Ectodermal cell (in vitro differentiated cells): Measurements from ENCODE around the gene RNF182.
"Not testable (repeated sequence)": the region's sequence is repeated elsewhere in the genome, so short reads cannot be mapped to it uniquely, and the experiment has no call there.

Experiments used
- H3K27ac ChIP-seq: 2 replicates; pipeline ENCODE4 v1.7.0; 2013; ENCODE audit warnings: mild to moderate bottlenecking, low read depth, low read length; ENCODE audit not compliant: insufficient read depth, poor library complexity, severe bottlenecking
- H3K27me3 ChIP-seq: 2 replicates; pipeline ENCODE4 v1.7.0; 2013; ENCODE audit warnings: mild to moderate bottlenecking, low read length; ENCODE audit not compliant: insufficient read depth, control insufficient read depth, poor library complexity, severe bottlenecking
- H3K36me3 ChIP-seq: one replicate; pipeline ENCODE4 v1.7.0; 2013; ENCODE audit warnings: low read length; ENCODE audit not compliant: control insufficient read depth, insufficient read depth
- H3K4me1 ChIP-seq: one replicate; pipeline ENCODE4 v1.7.0; 2013; ENCODE audit warnings: low read length; ENCODE audit not compliant: control insufficient read depth, insufficient read depth
- H3K4me3 ChIP-seq: 2 replicates; pipeline ENCODE4 v1.7.0; 2013; ENCODE audit warnings: low read depth, low read length, control low read depth; ENCODE audit not compliant: insufficient read depth
- H3K9me3 ChIP-seq: 2 replicates; pipeline ENCODE4 v1.7.0; 2013; ENCODE audit warnings: mild to moderate bottlenecking, low read length, moderate library complexity; ENCODE audit not compliant: control insufficient read depth
- WGBS, 2 experiments: methylation state at CpG; one replicate each; pipeline ENCODE4 v1.1.7; 2013; ENCODE audit warnings: missing lambda C conversion rate in 2 of 2; 5-methylcytosine and 5-hydroxymethylcytosine counted together

The RNF182 gene

DNA sequence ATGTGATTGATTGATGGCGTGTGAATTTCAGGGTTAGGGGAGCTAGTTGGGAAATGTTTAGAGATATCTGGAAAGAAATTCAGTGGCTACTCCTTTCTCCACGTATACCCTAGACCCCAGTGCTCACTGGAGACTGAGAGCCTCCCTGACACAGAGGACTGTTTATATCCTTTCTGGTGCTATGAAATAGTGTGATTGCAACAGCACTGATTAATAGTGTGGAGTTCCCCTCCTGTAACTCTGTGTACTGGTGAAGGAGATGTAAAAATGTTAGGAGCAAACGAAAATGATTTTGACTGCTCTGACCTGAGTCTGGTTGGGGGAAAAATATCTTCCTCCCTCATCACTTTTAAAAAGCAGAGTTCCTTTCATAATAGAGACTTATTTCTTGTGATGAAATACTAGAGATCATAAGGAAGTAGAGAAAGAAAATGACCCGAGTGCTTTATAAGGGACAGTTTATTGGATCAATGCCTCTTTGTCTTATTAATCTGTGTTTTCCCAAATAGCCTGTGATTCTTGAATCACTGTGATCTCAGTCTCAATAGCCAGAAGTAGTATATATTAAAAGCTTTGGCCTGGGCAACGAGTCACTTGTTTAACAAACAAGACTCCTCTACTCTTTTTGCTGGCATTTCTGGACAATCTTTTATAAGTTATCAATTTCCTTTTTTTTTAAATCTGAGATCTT, 92.3 kb downstream of the RNF182 start:
- Histone ChIP-seq H3K4me3 (no peak overlapping the region), H3K27me3 (no peaks in the 10 kb centered on the region), H3K36me3 (no peaks in the 10 kb centered on the region), H3K9me3 (no peaks in the 10 kb centered on the region), H3K4me1 (peaks cover 30% of the 10 kb centered on the region), H3K27ac (peak overlapping the region; percentile 27)
- 73 to 83% methylated on average over 4 to 5 of the region's 5 CpGs for WGBS, 2 experiments

DNA sequence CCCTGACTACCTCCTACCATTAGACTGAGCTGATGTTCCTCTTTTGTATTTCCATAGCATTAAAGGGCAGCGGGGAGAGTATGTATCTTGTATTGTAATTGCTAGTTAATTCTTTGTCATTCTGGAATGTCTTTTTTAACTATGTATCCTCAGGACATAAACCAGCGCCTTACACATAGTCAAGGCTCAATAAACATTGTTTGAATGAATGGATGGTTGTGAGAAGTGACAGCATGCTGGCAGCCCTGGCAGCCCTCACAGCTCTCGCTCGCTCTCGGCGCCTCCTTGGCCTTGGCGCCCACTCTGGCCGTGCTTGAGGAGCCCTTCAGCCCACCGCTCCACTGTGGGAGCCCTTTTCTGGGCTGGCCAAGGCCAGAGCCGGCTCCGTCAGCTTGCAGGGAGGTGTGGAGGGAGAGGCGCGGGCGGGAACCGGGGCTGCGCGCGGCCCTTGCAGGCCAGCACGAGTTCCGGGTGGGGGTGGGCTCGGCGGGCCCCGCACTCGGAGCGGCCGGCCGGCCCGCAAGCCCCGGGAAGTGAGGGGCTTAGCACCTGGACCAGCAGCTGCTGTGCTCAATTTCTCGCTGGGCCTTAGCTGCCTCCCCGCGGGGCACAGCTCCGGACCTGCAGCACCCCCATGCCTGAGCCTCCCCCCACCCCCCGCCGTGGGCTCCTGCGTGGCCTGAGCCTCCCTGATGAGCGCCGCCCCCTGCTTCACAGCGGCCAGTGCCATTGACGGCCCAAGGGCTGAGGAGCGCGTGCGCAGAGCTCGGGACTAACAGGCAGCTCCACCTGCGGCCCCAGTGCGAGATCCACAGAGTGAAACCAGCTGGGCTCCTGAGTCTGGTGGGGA, 93.1 kb downstream of the RNF182 start:
- H3K4me3 ChIP-seq: no peak overlapping the region
- no peaks in the 10 kb centered on the region for H3K27me3 ChIP-seq
- 78 to 83% methylated on average over 46 of the region's 46 CpGs for WGBS, 2 experiments
- no peaks in the 10 kb centered on the region for H3K9me3 ChIP-seq
- H3K36me3 ChIP-seq: no peaks in the 10 kb centered on the region
- H3K27ac ChIP-seq: no peak overlapping the region
- peaks cover 30% of the 10 kb centered on the region for H3K4me1 ChIP-seq

DNA sequence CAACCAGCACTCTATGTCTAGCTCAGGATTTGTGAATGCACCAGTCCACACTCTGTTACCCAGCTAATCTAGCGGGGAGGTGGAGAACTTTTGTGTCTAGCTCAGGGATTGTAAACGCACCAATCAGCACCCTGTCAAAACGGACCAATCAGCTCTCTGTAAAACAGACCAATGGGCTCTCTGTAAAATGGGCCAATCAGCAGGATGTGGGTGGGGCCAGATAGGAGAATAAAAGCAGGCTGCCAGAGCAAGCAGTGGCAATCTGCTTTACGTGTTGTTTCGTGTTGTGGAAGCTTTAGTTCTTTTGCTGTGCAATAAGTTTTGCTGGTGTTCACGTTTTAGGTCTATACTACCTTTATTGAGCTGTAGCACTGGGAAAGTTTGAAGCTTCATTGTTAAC, 93.8 kb downstream of the RNF182 start:
- H3K27ac ChIP-seq, H3K9me3 ChIP-seq, H3K27me3 ChIP-seq, H3K4me3 ChIP-seq, H3K36me3 ChIP-seq: not testable (repeated sequence)
- peaks cover 30% of the 10 kb centered on the region for H3K4me1 ChIP-seq
- WGBS, 2 experiments: 96 to 97% methylated on average over 6 of the region's 6 CpGs

DNA sequence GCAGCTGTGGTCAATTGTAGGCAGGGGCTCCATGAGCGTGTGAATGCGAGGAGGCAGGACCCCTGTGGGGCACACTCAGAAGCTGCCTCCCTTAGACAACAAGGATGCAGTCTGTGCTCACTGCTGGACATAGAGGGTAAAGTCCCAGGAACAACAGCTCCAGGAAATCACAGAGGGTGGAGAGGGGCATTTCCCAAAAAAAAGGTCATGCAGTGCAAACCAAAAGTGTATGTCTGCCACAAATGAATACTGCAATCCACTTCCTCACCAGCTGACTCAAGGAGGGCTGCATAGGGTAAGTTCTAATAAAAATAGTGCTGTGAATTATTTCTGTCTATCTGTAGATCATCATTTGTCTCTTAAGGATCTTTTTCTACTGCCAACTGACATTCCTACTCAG, 95.8 kb downstream of the RNF182 start:
- H3K36me3 ChIP-seq: no peaks in the 10 kb centered on the region
- peaks cover 33% of the 10 kb centered on the region for H3K4me1 ChIP-seq
- H3K4me3 ChIP-seq: no peak overlapping the region
- no peaks in the 10 kb centered on the region for H3K9me3 ChIP-seq
- H3K27ac ChIP-seq: no peak overlapping the region
- WGBS, 2 experiments: 44 to 66% methylated on average over 2 of the region's 2 CpGs
- H3K27me3 ChIP-seq: no peaks in the 10 kb centered on the region

DNA sequence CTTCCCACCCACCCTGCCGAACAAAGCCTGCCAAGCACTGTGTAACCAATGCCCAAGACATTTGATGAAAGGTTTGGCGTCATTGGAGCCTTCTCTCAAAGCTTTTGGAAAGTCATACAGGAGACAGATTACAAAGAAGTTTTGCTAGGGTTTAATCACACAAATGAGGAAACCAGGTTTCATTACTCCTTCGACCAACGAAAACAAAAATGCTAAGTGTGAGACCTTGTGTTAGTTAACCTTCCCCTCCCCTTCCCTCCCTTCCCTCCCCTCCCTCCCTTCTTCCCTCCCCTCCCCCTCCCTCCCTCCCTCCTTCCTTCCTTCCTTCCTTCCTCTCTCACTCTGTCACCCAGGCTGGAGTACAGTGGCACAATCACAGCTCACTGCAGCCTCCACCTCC, 96.7 kb downstream of the RNF182 start:
- WGBS, 2 experiments: 80 to 83% methylated on average over 4 of the region's 4 CpGs
- Histone ChIP-seq H3K27me3 (no peaks in the 10 kb centered on the region), H3K9me3 (no peaks in the 10 kb centered on the region), H3K4me1 (peaks cover 24% of the 10 kb centered on the region), H3K4me3 (no peak overlapping the region), H3K36me3 (no peaks in the 10 kb centered on the region), H3K27ac (no peak overlapping the region)

DNA sequence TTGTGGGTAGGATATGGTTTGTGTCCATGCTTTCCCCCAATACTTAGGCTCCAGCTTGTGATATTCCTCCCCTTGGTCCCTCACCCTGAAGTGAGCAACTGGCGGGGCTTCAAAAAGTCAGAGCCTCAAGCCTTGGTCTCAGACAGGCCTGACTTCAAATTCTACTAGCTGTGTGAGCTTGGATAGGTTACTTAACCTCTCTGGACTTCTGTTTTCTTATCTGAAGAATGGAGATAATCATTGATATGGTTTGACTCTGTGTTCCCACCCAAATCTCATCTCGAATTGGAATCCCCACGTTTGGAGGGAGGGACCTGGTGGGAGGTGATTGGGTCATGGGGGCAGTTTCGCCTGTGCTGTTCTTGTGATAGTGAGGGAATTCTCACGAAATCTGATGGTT, 97.9 kb downstream of the RNF182 start:
- no peaks in the 10 kb centered on the region for H3K27me3 ChIP-seq
- peaks cover 18% of the 10 kb centered on the region for H3K4me1 ChIP-seq
- no peaks in the 10 kb centered on the region for H3K9me3 ChIP-seq
- WGBS, 2 experiments: 91 to 95% methylated on average over 5 of the region's 5 CpGs
- H3K4me3 ChIP-seq: no peak overlapping the region
- no peaks in the 10 kb centered on the region for H3K36me3 ChIP-seq
- no peak overlapping the region for H3K27ac ChIP-seq

DNA sequence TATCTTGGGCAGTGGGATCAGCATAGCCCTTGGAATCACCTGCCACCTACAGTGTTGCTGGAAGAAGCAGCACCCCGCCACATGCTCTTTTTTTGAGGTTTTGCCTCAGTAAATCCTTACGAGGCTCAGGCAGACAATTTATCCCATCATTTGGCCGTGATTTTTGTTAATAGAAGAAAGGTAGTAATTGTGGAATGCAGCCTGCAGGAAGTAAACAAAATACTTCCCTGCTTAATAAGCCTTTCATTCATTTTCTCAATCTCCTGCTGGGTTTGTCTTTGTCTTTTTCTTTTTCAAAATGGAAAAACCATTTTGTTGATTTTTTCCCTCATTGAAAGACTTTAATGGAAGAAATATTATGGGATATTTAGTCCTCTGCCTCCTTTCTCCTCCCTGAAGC, 99.1 kb downstream of the RNF182 start:
- H3K4me3 ChIP-seq: no peak overlapping the region
- WGBS, 2 experiments: 65 to 87% methylated on average over 2 to 3 of the region's 3 CpGs

DNA sequence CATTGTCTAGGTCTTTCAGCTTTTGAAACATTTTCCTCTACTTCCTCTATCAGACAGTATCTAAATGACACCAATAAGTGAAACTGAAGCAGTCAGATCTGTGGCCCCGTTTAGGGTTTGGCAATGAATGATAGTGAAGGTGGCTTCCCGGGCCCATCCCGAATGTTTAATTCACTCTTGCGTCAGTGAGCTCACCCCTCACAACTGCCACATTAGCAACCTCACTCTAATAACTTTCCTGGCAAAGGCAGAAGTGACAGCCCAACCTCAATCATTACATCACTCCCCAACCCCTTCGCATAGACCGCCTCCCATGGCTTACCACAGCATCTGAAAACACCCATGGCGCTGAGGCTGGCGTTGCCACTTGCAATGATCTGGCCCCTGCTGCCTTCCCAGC, 100.4 kb downstream of the RNF182 start:
- Histone ChIP-seq H3K4me3 (no peak overlapping the region), H3K27ac (no peak overlapping the region), H3K4me1 (peaks cover 17% of the 10 kb centered on the region), H3K36me3 (no peaks in the 10 kb centered on the region), H3K27me3 (no peaks in the 10 kb centered on the region), H3K9me3 (no peaks in the 10 kb centered on the region)
- WGBS, 2 experiments: 95 to 96% methylated on average over 8 of the region's 8 CpGs

More for the DNA sequence above, 99.1 kb downstream of the RNF182 start:
- Histone ChIP-seq H3K27me3 (no peaks in the 10 kb centered on the region), H3K9me3 (no peaks in the 10 kb centered on the region), H3K4me1 (peaks cover 18% of the 10 kb centered on the region), H3K27ac (no peak overlapping the region), H3K36me3 (no peaks in the 10 kb centered on the region)

DNA sequence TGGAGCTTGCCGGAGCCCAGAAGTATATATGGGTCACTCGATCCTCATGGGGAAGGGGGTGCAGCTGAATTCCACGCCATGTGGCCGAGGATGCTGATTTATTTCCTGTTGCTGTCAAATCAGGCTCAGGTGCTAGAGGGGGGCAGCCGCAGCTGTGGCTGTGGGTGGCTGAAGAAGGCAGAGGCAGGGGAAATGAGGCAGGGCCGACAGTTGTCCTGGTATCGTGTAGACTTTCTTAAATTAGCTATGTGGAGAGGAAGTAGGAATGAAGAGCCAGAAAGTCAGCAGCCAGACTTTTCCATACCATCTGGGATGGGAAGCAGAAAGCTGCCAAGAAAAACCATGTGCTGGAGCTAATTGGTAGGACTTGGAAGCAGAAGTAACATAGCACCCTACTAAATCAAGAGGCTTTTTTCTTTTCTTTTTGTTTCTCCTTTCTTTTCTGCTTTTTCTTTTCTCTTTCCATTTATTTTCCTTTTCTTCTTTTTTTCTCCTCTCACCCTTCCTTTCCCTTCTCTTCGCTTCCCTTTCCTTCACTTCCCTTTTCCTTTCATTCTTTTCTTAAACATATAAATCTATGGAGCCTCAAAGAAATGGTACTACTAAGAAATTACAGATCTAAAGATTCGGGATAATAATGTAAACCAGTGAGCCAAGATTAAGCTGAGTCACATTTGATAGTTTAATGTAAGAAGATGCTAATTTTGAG, 102.2 kb downstream of the RNF182 start:
- WGBS, 2 experiments: 88 to 89% methylated on average over 9 of the region's 9 CpGs
- H3K27ac ChIP-seq: no peak overlapping the region
- H3K4me3 ChIP-seq: no peak overlapping the region

DNA sequence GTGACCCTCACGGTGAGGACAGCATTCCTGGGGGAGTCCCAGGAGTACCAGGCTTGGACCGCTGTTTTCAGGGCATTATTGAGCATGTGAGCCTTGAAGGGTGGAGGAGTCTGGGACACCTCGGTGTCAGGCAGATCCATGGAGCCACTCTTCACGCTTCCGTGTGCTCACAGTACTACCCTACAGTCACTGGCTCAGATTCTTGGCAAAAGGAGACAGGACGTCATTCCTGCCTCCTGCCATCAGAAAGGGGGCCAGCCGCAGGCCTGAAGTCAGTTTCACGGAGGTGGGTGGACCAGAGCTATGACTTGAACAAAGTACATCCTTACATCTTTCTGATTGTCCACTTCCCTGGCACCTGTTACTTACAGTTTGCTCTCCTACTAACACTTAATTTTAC, 103.9 kb downstream of the RNF182 start:
- 93 to 94% methylated on average over 8 of the region's 8 CpGs for WGBS, 2 experiments
- H3K9me3 ChIP-seq: no peaks in the 10 kb centered on the region
- H3K27me3 ChIP-seq: no peaks in the 10 kb centered on the region
- no peak overlapping the region for H3K4me3 ChIP-seq
- no peaks in the 10 kb centered on the region for H3K36me3 ChIP-seq
- H3K27ac ChIP-seq: no peak overlapping the region
- peaks cover 4% of the 10 kb centered on the region for H3K4me1 ChIP-seq

More for the DNA sequence above, 102.2 kb downstream of the RNF182 start:
- Histone ChIP-seq H3K9me3 (no peaks in the 10 kb centered on the region), H3K27me3 (no peaks in the 10 kb centered on the region), H3K4me1 (peaks cover 4% of the 10 kb centered on the region), H3K36me3 (no peaks in the 10 kb centered on the region)
